ENCODE data around the gene E2F3.

E2F3 gene

DNA sequence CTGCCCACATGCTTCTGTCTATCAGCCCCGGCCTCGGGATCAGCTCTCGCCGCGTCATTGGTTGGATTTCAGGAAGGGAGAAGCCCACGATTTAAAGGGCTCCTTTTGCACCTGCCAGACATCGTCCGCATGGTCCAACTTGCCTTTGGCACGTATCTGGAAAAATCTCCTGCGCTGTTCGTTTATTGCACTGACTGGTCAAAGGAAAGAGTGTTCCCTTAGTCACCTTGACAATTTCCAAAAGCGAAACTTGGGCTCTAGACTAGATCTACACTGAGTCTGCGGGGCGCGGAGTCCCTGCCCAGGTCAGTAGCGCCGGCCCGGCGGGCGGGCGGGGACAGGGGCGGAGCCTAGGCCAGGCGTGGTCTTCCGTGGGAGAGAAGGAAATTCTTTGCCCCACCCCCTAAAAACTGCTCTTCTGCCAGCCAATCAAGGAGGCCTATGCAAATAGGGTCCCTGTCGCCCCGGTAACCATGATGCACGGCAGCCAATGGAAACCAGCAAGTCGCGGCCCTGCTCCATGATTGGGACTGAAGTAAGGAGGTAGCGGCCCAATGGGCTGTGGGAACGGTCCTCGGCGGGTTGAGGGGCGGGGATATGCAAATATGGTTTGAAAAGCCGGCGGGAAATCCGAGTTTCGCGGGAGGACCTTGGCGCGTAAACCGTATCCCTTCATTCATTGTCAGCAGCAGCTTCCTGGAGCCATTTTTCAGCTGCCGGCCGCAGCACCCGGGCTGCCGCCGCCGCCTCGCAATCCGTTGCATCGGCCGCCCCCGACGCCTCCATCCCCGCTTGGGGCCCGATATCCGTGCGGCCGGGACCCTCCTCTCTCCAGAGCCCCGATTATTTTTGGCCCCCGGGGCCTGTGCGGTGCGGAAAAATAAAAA is at the start of gene E2F3:
E2F3 (plus strand) TSS at position 675 of the 887 bp plus-strand sequence. CDS start 354 bp downstream, outside the sequence.
- POLR2A ChIA-PET = no interaction called here
- TF ChIP-seq, protein P1, sequence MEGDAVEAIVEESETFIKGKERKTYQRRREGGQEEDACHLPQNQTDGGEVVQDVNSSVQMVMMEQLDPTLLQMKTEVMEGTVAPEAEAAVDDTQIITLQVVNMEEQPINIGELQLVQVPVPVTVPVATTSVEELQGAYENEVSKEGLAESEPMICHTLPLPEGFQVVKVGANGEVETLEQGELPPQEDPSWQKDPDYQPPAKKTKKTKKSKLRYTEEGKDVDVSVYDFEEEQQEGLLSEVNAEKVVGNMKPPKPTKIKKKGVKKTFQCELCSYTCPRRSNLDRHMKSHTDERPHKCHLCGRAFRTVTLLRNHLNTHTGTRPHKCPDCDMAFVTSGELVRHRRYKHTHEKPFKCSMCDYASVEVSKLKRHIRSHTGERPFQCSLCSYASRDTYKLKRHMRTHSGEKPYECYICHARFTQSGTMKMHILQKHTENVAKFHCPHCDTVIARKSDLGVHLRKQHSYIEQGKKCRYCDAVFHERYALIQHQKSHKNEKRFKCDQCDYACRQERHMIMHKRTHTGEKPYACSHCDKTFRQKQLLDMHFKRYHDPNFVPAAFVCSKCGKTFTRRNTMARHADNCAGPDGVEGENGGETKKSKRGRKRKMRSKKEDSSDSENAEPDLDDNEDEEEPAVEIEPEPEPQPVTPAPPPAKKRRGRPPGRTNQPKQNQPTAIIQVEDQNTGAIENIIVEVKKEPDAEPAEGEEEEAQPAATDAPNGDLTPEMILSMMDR (IDR thresholded peaks at IDR 0.05; ENCODE audit: control extremely low read depth, extremely low read depth, low read depth, missing control alignments) = no peak
- peak; percentile 99 for DNase-seq (ENCODE audit: extremely low spot score)
- CTCF ChIA-PET = no interaction called here

DNA sequence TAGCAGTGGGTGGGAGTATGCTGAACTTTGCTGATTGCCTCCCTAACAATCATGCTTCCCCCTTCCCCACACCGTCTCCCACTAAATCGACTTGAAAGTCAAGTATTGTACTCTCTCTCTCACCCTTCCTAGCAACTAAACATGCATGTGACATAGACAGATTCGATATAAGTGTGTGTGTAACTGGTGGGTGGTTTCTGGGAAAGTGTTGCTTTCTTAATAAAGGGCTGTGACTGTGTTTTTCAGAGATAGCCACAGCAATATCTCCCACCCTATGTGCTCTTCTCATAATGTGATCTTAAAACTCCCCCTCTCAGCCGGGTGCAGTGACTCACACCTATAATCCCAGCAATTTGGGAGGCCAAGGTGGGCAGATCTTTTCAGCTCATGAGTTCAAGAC is 49.3 kb upstream of the E2F3 start:
- CTCF ChIA-PET = interaction anchor here (1.4 kb wide), 1 partner anchor 33 kb away, joined by 4 read pairs; no protein-coding TSS in a partner anchor

GRCh38 chr6:20353134-20353533 is 48.5 kb upstream of the E2F3 start:
- TF ChIP-seq, protein P1 (IDR thresholded peaks at IDR 0.05; ENCODE audit: control extremely low read depth, extremely low read depth, low read depth, missing control alignments) = no peak
- DNase-seq (ENCODE audit: extremely low spot score) = no peak
- ChIA-PET CTCF (no interaction called here), POLR2A (no interaction called here)

More for the DNA sequence above, 49.3 kb upstream of the E2F3 start:
- TF ChIP-seq, protein P1 (IDR thresholded peaks at IDR 0.05; ENCODE audit: control extremely low read depth, extremely low read depth, low read depth, missing control alignments) = no peak
- DNase-seq (ENCODE audit: extremely low spot score) = no peak
- POLR2A ChIA-PET = no interaction called here

GRCh38 chr6:20354366-20354765 is 47.3 kb upstream of the E2F3 start:
- CTCF ChIA-PET = no interaction called here
- TF ChIP-seq, protein P1 (IDR thresholded peaks at IDR 0.05; ENCODE audit: control extremely low read depth, extremely low read depth, low read depth, missing control alignments) = no peak
- no peak for DNase-seq (ENCODE audit: extremely low spot score)
- POLR2A ChIA-PET = no interaction called here

GRCh38 chr6:20360471-20361119 is 41.1 kb upstream of the E2F3 start:
- POLR2A ChIA-PET = no interaction called here
- CTCF ChIA-PET = no interaction called here
- no peak for DNase-seq (ENCODE audit: extremely low spot score)
- TF ChIP-seq, protein P1 (IDR thresholded peaks at IDR 0.05; ENCODE audit: control extremely low read depth, extremely low read depth, low read depth, missing control alignments) = no peak

DNA sequence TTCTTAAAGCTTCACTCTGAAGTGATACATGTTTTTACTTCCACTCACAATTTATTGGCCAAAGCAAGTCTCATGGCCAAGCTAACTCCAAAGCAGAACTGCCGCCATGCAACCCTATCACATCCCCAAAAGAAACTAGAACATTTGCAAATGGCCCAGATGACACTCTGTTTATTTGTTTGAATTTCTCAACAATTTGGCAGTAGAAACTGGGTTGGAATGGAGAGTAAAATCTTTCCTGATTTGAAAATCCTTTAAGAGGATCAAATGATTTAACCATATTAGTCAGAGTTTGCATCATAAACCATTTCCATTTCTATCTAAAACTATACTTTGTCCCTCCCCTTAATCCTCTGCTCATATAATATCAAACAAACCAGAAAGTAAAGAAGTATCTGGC is 39.1 kb upstream of the E2F3 start:
- ChIA-PET POLR2A (no interaction called here), CTCF (no interaction called here)
- TF ChIP-seq, protein P1 (IDR thresholded peaks at IDR 0.05; ENCODE audit: control extremely low read depth, extremely low read depth, low read depth, missing control alignments) = no peak
- no peak for DNase-seq (ENCODE audit: extremely low spot score)

Measured in GM10248 (cell line).